Skeletal muscle tissue (tissue), 4 donors: ENCODE data around the gene CDYL2. TPM values are rescaled to one million over a fixed set of nuclear protein-coding genes. Genes with fewer than 3 reads are reported as not detected.

Source experiments
- H3K27ac ChIP-seq: one replicate; pipeline ENCODE4 v1.7.0; 2013; ENCODE audit warnings: mild to moderate bottlenecking, low read depth, low read length, inconsistent platforms
- H3K27me3 ChIP-seq, 3 donors: one replicate each; pipeline ENCODE4 v1.7.0; 2013; ENCODE audit warnings: low read length in 3 of 3; ENCODE audit not compliant: control insufficient read depth in 3 of 3, insufficient read depth in 3 of 3
- H3K36me3 ChIP-seq, 3 donors: one replicate each; pipeline ENCODE4 v1.7.0; 2013; ENCODE audit warnings: low read length in 3 of 3; ENCODE audit not compliant: control insufficient read depth in 3 of 3, insufficient read depth in 3 of 3
- H3K4me1 ChIP-seq, 3 donors: one replicate each; pipeline ENCODE4 v1.7.0; 2013; ENCODE audit warnings: low read length in 3 of 3, mild to moderate bottlenecking in 3 of 3; ENCODE audit not compliant: control insufficient read depth in 3 of 3, insufficient read depth in 3 of 3
- H3K4me3 ChIP-seq, 3 donors: one replicate each; pipeline ENCODE4 v1.7.0; 2013; ENCODE audit warnings: low read length in 3 of 3
- H3K9ac ChIP-seq, 3 donors: one replicate each; pipeline ENCODE4 v1.7.0; 2013; ENCODE audit warnings: low read length in 3 of 3, mild to moderate bottlenecking in 3 of 3, moderate library complexity in 2 of 3, low read depth in 1 of 3
- H3K9me3 ChIP-seq, 3 donors: one replicate each; pipeline ENCODE4 v1.7.0; 2013; ENCODE audit warnings: low read length in 3 of 3; ENCODE audit not compliant: control insufficient read depth in 3 of 3
- total RNA-seq: library from RNA; depleted of rRNA; stranded (reverse); fragments of >200 nt; gene quantifications from one replicate; pipeline ENCODE4 v1.2.3, GENCODE V29; 2014
- donor health status: Osteomylitis.

CDYL2 gene
- total RNA-seq, 1 donor from 2014 or later, result 1.6 TPM

GRCh38 chr16:80627108-80627507 is 177.3 kb downstream of the CDYL2 start:
- no peak overlapping the region for H3K4me3 ChIP-seq
- H3K27me3 ChIP-seq, result no peaks in the 10 kb centered on the region
- H3K27ac ChIP-seq, result no peak overlapping the region
- peaks cover 0 to 6% (median 6%) of the 10 kb centered on the region in 3 donors for H3K9me3 ChIP-seq
- no peaks in the 10 kb centered on the region for H3K36me3 ChIP-seq
- no peaks in the 10 kb centered on the region for H3K4me1 ChIP-seq
- no peak overlapping the region for H3K9ac ChIP-seq

GRCh38 chr16:80623376-80623775 is 181.0 kb downstream of the CDYL2 start:
- Histone ChIP-seq H3K27me3 (peaks cover 0 to 4% (median 0%) of the 10 kb centered on the region in 3 donors), H3K4me3 (no peak overlapping the region), H3K9ac (no peak overlapping the region), H3K36me3 (peaks cover 0 to 2% (median 0%) of the 10 kb centered on the region in 3 donors), H3K27ac (no peak overlapping the region), H3K4me1 (no peaks in the 10 kb centered on the region), H3K9me3 (peaks cover 0 to 9% (median 5%) of the 10 kb centered on the region in 3 donors)

- Histone ChIP-seq H3K9me3 (peaks cover 0 to 5% (median 0%) of the 10 kb centered on the region in 3 donors), H3K9ac (no peak overlapping the region), H3K27me3 (peaks cover 0 to 4% (median 0%) of the 10 kb centered on the region in 3 donors), H3K4me1 (no peaks in the 10 kb centered on the region), H3K27ac (no peak overlapping the region), H3K4me3 (no peak overlapping the region), H3K36me3 (peaks cover 0 to 2% (median 0%) of the 10 kb centered on the region in 3 donors)
Measured at GRCh38 chr16:80622007-80622406, 182.4 kb downstream of the CDYL2 start.

- H3K4me1 ChIP-seq, result no peaks in the 10 kb centered on the region
- H3K9me3 ChIP-seq, result peaks cover 0 to 5% (median 0%) of the 10 kb centered on the region in 3 donors
- no peak overlapping the region for H3K9ac ChIP-seq
- peaks cover 0 to 4% (median 0%) of the 10 kb centered on the region in 3 donors for H3K27me3 ChIP-seq
- H3K4me3 ChIP-seq, result no peak overlapping the region
- H3K36me3 ChIP-seq, result peaks cover 0 to 2% (median 0%) of the 10 kb centered on the region in 3 donors
- H3K27ac ChIP-seq, result no peak overlapping the region
Measured at GRCh38 chr16:80620736-80621605, 183.4 kb downstream of the CDYL2 start.

- H3K36me3 ChIP-seq, result peaks cover 0 to 2% (median 0%) of the 10 kb centered on the region in 3 donors
- H3K9me3 ChIP-seq, result peaks cover 0 to 5% (median 0%) of the 10 kb centered on the region in 3 donors
- H3K9ac ChIP-seq, result no peak overlapping the region
- H3K27ac ChIP-seq, result no peak overlapping the region
- H3K27me3 ChIP-seq, result peaks cover 0 to 4% (median 0%) of the 10 kb centered on the region in 3 donors
- no peak overlapping the region for H3K4me3 ChIP-seq
- H3K4me1 ChIP-seq, result no peaks in the 10 kb centered on the region
Measured at GRCh38 chr16:80619824-80620223, 184.6 kb downstream of the CDYL2 start.

GRCh38 chr16:80618862-80619648 is 185.3 kb downstream of the CDYL2 start:
- Histone ChIP-seq H3K4me3 (no peak overlapping the region), H3K9ac (no peak overlapping the region), H3K36me3 (peaks cover 0 to 2% (median 0%) of the 10 kb centered on the region in 3 donors), H3K27me3 (peaks cover 0 to 4% (median 0%) of the 10 kb centered on the region in 3 donors), H3K4me1 (no peaks in the 10 kb centered on the region), H3K9me3 (peaks cover 0 to 3% (median 0%) of the 10 kb centered on the region in 3 donors), H3K27ac (no peak overlapping the region)

GRCh38 chr16:80616362-80616761 is 188.0 kb downstream of the CDYL2 start:
- Histone ChIP-seq H3K27me3 (peaks cover 0 to 4% (median 0%) of the 10 kb centered on the region in 3 donors), H3K9ac (no peak overlapping the region), H3K4me1 (no peaks in the 10 kb centered on the region), H3K4me3 (no peak overlapping the region), H3K9me3 (peaks cover 0 to 2% (median 0%) of the 10 kb centered on the region in 3 donors), H3K36me3 (peaks cover 0 to 5% (median 2%) of the 10 kb centered on the region in 3 donors), H3K27ac (no peak overlapping the region)

GRCh38 chr16:80615735-80616134 is 188.7 kb downstream of the CDYL2 start:
- Histone ChIP-seq H3K9ac (no peak overlapping the region), H3K27ac (no peak overlapping the region), H3K27me3 (peaks cover 0 to 4% (median 0%) of the 10 kb centered on the region in 3 donors), H3K36me3 (peaks cover 0 to 5% (median 2%) of the 10 kb centered on the region in 3 donors), H3K9me3 (peaks cover 0 to 2% (median 0%) of the 10 kb centered on the region in 3 donors), H3K4me1 (no peaks in the 10 kb centered on the region), H3K4me3 (no peak overlapping the region)

GRCh38 chr16:80614908-80615671 is 189.3 kb downstream of the CDYL2 start:
- Histone ChIP-seq H3K9me3 (peaks cover 0 to 2% (median 0%) of the 10 kb centered on the region in 3 donors), H3K27ac (no peak overlapping the region), H3K27me3 (peaks cover 0 to 4% (median 0%) of the 10 kb centered on the region in 3 donors), H3K9ac (no peak overlapping the region), H3K4me3 (no peak overlapping the region), H3K4me1 (no peaks in the 10 kb centered on the region), H3K36me3 (peaks cover 0 to 5% (median 2%) of the 10 kb centered on the region in 3 donors)
